SK-N-SH treated with all-trans-retinoic acid at 6 μM for 48 hours (cell line): Measurements from ENCODE around the gene RPL32.
"Not testable (repeated sequence)": the region's sequence is repeated elsewhere in the genome, so short reads cannot be mapped to it uniquely, and the experiment has no call there.

ENCODE experiments used
- ATAC-seq: fragments of 200-7000 bp; cut with Tn5 transposase; 3 replicates; pipeline ENCODE4 v1.9.1; 2020; ENCODE audit warnings: mild to moderate bottlenecking, moderate library complexity
- ARNTL ChIP-seq: fragments of 450-650 bp; formaldehyde crosslinking; IDR thresholded peaks from 2 replicates; pipeline ENCODE4 v1.5.0; 2020; ENCODE audit warnings: low read depth, mild to moderate bottlenecking, moderate library complexity, borderline replicate concordance
- BACH2 ChIP-seq: fragments of 250-450 bp; sonication (Bioruptor Pico); IDR thresholded peaks from 2 replicates; pipeline ENCODE4 v1.9.0; 2021; ENCODE audit warnings: mild to moderate bottlenecking, borderline replicate concordance
- CSDC2 ChIP-seq: fragments of 250-450 bp; sonication (Bioruptor Pico); IDR thresholded peaks from 2 replicates; pipeline ENCODE4 v1.5.0; 2020; ENCODE audit warnings: mild to moderate bottlenecking, moderate library complexity
- ESRRG ChIP-seq: fragments of 250-450 bp; sonication (Bioruptor Pico); IDR thresholded peaks from 2 replicates; pipeline ENCODE4 v1.6.1; 2021; ENCODE audit warnings: mild to moderate bottlenecking
- GLIS3 ChIP-seq: fragments of 250-450 bp; sonication (Bioruptor Pico); IDR thresholded peaks from 2 replicates; pipeline ENCODE4 v1.5.0; 2020; ENCODE audit warnings: mild to moderate bottlenecking, moderate library complexity
- ISL1 ChIP-seq: fragments of 250-450 bp; sonication (Bioruptor Pico); IDR thresholded peaks from 2 replicates; pipeline ENCODE4 v2.1.2; 2022; ENCODE audit warnings: mild to moderate bottlenecking, moderate library complexity
- OSR1 ChIP-seq: fragments of 250-450 bp; sonication (Bioruptor Pico); IDR thresholded peaks from 2 replicates; pipeline ENCODE4 v1.8.0; 2022; ENCODE audit warnings: moderate library complexity, mild to moderate bottlenecking, inconsistent platforms
- PATZ1 ChIP-seq: fragments of 250-450 bp; sonication (Bioruptor Pico); IDR thresholded peaks from 2 replicates; pipeline ENCODE4 v1.8.0; 2020; ENCODE audit warnings: mild to moderate bottlenecking, moderate library complexity, borderline replicate concordance
- POU6F1 ChIP-seq: fragments of 250-450 bp; sonication (Bioruptor Pico); IDR thresholded peaks from 2 replicates; pipeline ENCODE4 v1.8.0; 2021; ENCODE audit warnings: low read depth, mild to moderate bottlenecking, moderate library complexity, borderline replicate concordance
- PPARA ChIP-seq: fragments of 250-450 bp; sonication (Bioruptor Pico); IDR thresholded peaks from 2 replicates; pipeline ENCODE4 v1.5.0; 2020; ENCODE audit warnings: mild to moderate bottlenecking, borderline replicate concordance
- RARB ChIP-seq: fragments of 250-450 bp; sonication (Bioruptor Pico); IDR thresholded peaks from 2 replicates; pipeline ENCODE4 v1.8.0; 2021; ENCODE audit warnings: mild to moderate bottlenecking, moderate library complexity
- SNAI2 ChIP-seq: fragments of 250-450 bp; sonication (Bioruptor Pico); IDR thresholded peaks from 2 replicates; pipeline ENCODE4 v1.5.0; 2020; ENCODE audit warnings: mild to moderate bottlenecking, moderate library complexity
- TSHZ2 ChIP-seq: fragments of 250-450 bp; sonication (Bioruptor Pico); IDR thresholded peaks from 2 replicates; pipeline ENCODE4 v1.5.0; 2020; ENCODE audit warnings: mild to moderate bottlenecking, moderate library complexity
- ZC3H10 ChIP-seq: fragments of 250-450 bp; sonication (Bioruptor Pico); IDR thresholded peaks from 2 replicates; pipeline ENCODE4 v1.5.1; 2021; ENCODE audit warnings: mild to moderate bottlenecking, moderate library complexity
- ZNF565 ChIP-seq: fragments of 450-650 bp; formaldehyde crosslinking; conservative IDR thresholded peaks from 2 replicates; pipeline ENCODE4 v1.5.0; 2020; ENCODE audit warnings: low read depth, mild to moderate bottlenecking, moderate library complexity
- ZNF70 ChIP-seq: fragments of 450-650 bp; formaldehyde crosslinking; IDR thresholded peaks from 2 replicates; pipeline ENCODE4 v1.5.0; 2020; ENCODE audit warnings: mild to moderate bottlenecking, moderate library complexity
- ZNF8 ChIP-seq: fragments of 450-650 bp; formaldehyde crosslinking; IDR thresholded peaks from 2 replicates; pipeline ENCODE4 v1.5.0; 2020; ENCODE audit warnings: mild to moderate bottlenecking, moderate library complexity
- TF ChIP-seq, protein P1 (sequence below): fragments of 250-450 bp; sonication (Bioruptor Pico); IDR thresholded peaks from 2 replicates; pipeline ENCODE4 v1.5.1; 2021; ENCODE audit warnings: mild to moderate bottlenecking, moderate library complexity
- TF ChIP-seq, protein P2 (sequence below): fragments of 250-450 bp; sonication (Bioruptor Pico); IDR thresholded peaks from 2 replicates; pipeline ENCODE4 v1.5.1; 2020; ENCODE audit warnings: low read depth, mild to moderate bottlenecking, moderate library complexity

RPL32 gene

GRCh38 chr3:12791430-12791829 is 49.9 kb downstream of the RPL32 start:
- TF ChIP-seq SNAI2 (no peak), ZC3H10 (no peak), BACH2 (CRISPR knock-in tag) (no peak), RARB (CRISPR knock-in tag) (no peak), PPARA (CRISPR knock-in tag) (no peak), ZNF70 (CRISPR knock-in tag) (no peak), TSHZ2 (CRISPR knock-in tag) (no peak), ZNF565 (CRISPR knock-in tag) (no peak), OSR1 (CRISPR knock-in tag) (no peak), ZNF8 (CRISPR knock-in tag) (no peak), ARNTL (CRISPR knock-in tag) (no peak), POU6F1 (CRISPR knock-in tag) (no peak), ESRRG (CRISPR knock-in tag) (no peak), ISL1 (CRISPR knock-in tag) (no peak)
- TF ChIP-seq, protein P1, sequence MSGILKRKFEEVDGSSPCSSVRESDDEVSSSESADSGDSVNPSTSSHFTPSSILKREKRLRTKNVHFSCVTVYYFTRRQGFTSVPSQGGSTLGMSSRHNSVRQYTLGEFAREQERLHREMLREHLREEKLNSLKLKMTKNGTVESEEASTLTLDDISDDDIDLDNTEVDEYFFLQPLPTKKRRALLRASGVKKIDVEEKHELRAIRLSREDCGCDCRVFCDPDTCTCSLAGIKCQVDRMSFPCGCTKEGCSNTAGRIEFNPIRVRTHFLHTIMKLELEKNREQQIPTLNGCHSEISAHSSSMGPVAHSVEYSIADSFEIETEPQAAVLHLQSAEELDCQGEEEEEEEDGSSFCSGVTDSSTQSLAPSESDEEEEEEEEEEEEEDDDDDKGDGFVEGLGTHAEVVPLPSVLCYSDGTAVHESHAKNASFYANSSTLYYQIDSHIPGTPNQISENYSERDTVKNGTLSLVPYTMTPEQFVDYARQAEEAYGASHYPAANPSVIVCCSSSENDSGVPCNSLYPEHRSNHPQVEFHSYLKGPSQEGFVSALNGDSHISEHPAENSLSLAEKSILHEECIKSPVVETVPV (CRISPR knock-in tag) = no peak
- TF ChIP-seq, protein P2, sequence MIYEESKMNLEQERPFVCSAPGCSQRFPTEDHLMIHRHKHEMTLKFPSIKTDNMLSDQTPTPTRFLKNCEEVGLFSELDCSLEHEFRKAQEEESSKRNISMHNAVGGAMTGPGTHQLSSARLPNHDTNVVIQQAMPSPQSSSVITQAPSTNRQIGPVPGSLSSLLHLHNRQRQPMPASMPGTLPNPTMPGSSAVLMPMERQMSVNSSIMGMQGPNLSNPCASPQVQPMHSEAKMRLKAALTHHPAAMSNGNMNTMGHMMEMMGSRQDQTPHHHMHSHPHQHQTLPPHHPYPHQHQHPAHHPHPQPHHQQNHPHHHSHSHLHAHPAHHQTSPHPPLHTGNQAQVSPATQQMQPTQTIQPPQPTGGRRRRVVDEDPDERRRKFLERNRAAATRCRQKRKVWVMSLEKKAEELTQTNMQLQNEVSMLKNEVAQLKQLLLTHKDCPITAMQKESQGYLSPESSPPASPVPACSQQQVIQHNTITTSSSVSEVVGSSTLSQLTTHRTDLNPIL = no peak
- TF ChIP-seq, all 23 proteins: peak for 0
- ATAC-seq = no peak

DNA sequence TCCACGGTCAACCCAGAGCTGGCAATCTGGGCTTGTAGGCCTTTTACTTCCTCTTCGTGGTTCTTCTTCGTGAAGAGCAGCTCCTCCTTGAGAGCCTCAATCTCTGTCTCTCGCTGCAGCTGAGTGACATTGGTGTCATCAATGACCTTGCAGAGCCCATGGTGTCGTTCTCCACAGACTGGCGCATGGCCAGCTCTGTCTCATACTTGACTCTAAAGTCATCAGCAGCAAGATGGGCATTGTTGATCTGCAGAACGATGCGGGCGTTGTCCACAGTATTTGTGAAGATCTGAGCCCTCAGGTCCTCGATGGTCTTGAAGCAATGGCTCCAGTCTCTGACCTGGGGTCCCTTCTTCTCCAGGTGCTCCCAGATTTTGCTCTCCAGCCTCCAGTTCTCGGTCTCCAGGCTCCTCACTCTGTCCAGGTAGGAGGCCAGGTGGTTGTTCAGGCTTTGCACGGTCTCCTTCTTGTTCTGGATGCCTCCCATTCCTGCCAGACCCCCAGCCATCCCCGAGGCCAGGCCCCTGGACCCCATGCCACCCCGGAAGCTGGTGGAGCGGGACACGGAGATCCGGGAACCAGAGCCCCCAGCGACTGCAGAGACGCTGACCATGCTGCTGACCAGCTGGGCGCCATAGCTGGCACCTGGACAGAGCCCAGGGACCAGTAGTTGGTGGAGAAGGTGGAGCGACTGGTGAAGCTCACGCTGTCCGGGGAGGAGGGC is 53.2 kb downstream of the RPL32 start:
- ATAC-seq = not testable (repeated sequence)

DNA sequence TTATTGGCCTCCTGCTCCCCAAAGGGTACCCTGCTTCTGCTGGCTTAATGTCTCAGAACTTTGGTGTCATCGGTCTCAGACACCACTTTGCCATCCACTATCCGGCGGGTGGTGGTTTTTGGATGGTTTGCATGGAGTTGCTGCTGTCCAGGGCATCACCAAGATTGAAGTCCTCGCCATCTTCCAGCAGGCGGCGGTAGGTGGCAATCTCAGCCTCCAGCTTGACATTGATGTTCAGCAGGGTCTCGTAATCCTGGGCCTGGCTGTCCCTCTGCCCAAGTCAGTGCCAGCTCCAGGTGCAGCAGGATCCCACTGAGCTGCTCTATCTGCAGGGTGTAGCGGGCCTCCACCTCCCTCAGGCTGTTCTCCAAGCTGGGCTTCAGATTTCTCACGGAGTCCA is 54.0 kb downstream of the RPL32 start:
- ATAC-seq = not testable (repeated sequence)

- ATAC-seq = no peak
- TF ChIP-seq PPARA (CRISPR knock-in tag) (no peak), CSDC2 (CRISPR knock-in tag) (no peak), OSR1 (CRISPR knock-in tag) (no peak), PATZ1 (no peak), ZC3H10 (no peak), GLIS3 (CRISPR knock-in tag) (no peak), ESRRG (CRISPR knock-in tag) (no peak), ZNF8 (CRISPR knock-in tag) (no peak)
These were observed 56.3 kb downstream of the RPL32 start for GRCh38 chr3:12785096-12785495.
